Testis (tissue), 2 donors: ENCODE results near the gene TMEM212.

ENCODE experiments used
- POLR2A ChIP-seq: fragments of 450-650 bp; IDR thresholded peaks from one replicate; pipeline ENCODE4 v1.6.1; 2017; ENCODE audit warnings: antibody characterized with exemption, mild to moderate bottlenecking, moderate library complexity
- TF ChIP-seq, protein P1 (sequence below), 3 experiments: fragments of 450-650 bp in 2 of 3; fragments of 200-600 bp in 1 of 3; sonication (generic) in 1 of 3; IDR thresholded peaks; one replicate each; pipeline ENCODE4 v1.5.1; 2016 to 2019; ENCODE audit warnings: antibody characterized with exemption in 3 of 3, mild to moderate bottlenecking in 2 of 3, moderate library complexity in 1 of 3

DNA sequence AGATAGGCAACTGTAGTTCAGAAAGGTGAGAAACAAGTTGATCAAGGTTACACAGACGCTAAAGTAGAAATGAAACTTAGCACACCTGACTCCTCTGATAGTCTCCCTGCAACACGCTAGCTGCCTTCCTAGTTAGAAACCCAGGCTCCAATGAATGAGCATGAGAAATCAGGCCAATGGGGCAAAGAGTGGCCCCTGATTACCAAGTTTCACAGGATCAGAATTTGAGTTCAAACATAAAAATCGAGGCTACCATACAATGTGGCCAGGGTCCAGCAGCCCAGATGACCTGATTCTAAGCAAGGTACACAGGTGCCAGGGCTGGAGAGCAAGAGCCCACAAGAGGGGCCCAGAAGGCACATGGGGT lies 40.6 kb upstream of the TMEM212 start:
- TF ChIP-seq, protein P1, sequence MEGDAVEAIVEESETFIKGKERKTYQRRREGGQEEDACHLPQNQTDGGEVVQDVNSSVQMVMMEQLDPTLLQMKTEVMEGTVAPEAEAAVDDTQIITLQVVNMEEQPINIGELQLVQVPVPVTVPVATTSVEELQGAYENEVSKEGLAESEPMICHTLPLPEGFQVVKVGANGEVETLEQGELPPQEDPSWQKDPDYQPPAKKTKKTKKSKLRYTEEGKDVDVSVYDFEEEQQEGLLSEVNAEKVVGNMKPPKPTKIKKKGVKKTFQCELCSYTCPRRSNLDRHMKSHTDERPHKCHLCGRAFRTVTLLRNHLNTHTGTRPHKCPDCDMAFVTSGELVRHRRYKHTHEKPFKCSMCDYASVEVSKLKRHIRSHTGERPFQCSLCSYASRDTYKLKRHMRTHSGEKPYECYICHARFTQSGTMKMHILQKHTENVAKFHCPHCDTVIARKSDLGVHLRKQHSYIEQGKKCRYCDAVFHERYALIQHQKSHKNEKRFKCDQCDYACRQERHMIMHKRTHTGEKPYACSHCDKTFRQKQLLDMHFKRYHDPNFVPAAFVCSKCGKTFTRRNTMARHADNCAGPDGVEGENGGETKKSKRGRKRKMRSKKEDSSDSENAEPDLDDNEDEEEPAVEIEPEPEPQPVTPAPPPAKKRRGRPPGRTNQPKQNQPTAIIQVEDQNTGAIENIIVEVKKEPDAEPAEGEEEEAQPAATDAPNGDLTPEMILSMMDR (IDR thresholded peaks at IDR 0.05), result no peak
- TF ChIP-seq POLR2A, result no peak
